CMK (cell line): ENCODE results near the gene DCHS2.

ENCODE experiments used
- DNase-seq: peaks from one replicate; pipeline ENCODE4 v3.0.0-alpha.2; 2010; ENCODE audit warnings: low read depth

The DCHS2 gene

DNA sequence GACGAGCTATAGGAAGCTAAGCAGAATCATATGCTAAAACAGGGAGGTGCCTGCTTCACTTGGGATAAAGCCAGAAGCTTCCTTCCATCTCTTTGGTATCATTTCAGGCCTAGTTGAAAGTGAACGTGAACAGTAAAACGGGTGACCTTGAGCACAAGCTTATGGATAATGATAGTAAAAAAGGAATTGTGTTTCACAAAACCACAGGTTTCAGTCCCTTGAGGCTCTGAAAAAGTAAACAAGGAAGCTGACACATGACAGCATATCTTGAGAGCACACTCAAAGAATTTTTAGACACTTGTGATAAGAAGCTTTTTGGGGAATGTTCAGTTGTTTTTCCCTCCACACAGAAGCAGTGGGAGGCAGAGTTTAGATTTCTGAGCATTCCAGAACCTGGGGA lies 286.1 kb downstream of the DCHS2 start:
- DNase-seq: no peak

DNA sequence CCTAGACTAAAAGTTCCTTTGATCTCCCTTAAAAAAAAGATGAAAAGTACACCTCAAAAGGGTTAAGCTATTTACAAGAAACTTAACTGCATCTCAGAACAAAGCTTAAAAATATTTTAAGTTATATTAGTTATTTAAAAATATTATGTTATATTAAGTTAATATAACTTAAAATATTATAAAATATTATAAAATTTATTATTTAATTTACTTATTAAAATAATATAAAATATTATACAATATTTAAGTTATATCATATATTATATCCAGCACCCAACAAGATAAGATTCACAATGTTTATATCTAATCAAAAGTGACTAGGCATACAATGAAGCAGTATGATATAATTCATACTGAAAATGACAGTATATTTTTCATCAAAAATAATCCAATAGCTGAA lies 296.9 kb downstream of the DCHS2 start:
- DNase-seq: no peak

DNA sequence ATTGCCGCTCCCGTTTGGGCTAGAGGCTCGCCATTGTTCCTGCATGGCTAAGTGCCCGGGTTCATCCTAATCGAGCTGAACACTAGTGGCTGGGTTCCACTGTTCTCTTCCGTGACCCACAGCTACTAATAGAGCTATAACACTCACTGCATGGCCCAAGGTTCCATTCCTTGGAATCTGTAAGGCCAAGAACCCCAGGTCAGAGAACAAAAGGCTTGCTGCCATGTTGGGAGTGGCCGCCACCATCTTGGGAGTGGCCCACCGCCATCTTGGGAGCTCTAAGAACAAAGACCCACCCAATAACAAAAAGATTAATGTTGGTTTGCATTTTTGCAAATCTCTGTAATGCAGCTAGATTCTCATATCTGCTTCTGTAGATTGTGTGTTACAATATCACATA lies 299.0 kb downstream of the DCHS2 start:
- no peak for DNase-seq

DNA sequence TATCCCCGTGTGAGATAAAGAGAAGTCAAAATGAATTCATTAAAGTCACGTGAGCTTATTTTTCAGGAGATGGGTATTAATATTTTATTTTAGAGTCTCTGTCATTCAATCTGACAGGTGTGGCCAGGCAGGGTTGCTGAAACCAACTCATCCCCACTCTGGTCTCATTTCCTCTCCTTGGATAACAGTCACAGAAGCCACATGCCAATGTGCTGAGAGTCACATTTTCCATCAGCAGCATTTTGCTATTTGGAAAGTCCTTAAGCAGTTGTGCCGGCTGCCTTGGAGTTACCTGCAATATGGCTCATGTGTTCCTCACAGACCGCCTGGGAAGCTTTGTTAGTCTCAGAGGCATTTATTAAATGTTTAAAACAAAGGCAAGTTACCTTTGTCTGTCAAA lies 302.3 kb downstream of the DCHS2 start:
- DNase-seq: no peak

DNA sequence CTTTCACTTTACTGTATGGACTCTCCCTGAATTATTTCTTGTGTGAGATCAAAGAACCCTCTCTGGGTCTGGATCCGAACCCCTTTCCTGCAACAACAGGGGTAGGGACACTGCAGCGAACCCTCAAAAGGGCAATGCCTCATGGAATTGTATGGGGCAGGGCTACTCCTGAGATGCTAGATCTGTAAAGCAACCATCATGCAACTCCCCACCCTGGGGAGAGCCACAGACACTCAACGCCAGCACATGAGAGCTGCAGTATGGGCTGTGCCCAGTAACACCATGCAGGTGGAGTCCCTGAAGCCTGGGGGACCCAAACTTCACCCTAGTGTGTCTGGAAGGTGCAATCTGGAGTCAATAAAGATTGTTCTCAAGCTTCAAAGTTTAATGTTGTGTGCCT lies 304.7 kb downstream of the DCHS2 start:
- no peak for DNase-seq

DNA sequence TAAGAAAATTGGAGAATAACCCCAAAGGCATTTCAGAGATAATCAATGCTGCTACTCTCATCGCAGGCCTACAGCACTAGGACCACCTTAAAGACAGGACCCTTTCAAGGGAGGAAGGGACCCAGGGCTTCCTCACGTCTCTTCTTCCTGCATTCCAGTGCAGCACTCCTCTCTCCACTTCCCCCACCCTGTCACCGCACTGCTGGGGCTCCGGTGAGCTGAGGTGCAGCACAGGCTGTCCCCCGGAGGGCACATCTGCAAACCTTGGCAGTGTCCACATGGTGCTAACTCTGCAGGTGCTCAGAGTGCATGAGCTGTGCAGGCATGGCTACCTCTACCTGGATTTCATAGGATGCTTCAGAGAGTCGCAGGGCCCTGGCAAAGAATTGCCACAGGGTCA lies 305.6 kb downstream of the DCHS2 start:
- no peak for DNase-seq

DNA sequence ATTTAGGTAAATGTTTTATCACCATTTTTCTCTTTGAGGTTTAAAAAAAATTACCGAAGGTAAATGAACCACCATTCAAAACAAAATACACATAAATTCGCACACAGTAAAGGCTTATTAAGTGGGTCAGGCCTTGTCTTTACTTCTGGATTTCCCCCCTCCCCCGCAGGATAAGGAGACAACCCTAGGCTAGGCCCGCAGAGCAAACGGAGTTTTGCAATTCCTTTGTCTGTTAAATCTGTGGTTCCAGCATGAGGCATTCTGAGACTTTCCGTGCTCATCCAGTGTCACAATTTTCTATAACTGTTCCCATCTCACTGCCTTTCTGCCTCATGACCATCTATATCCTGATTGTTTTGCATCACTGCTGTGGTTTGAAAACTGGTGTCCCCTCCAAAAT lies 307.4 kb downstream of the DCHS2 start:
- no peak for DNase-seq

DNA sequence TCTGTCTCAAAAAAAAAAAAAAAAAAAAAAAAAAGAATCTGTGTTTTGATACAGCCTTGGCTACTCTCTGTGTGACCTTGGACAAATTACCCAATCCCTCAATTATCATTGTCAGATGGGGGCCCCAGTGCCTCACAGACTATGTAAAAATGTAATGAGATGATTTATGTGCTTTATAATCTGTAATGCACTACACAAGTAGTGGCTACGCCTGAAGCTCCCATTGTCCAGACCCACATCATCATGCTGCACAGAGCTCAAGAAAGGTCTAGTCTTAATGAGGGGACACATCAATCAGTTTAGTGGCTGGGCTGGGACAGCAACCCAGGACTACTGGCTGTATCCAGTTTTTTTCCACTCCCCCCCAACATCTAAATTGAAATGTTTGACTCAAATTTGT lies 308.3 kb downstream of the DCHS2 start:
- DNase-seq: no peak
